ENCODE results near the gene HSPA4L.

The HSPA4L gene

GRCh38 chr4:127791391-127791790 is 9.3 kb downstream of the HSPA4L start:
- H3K4me1 ChIP-seq (ENCODE audit: control insufficient read depth, insufficient read depth, low read length): no peaks in the 10 kb centered on the region
- no peaks in the 10 kb centered on the region for H3K9me3 ChIP-seq (ENCODE audit: control insufficient read depth, insufficient read depth, low read length)
- no peaks in the 10 kb centered on the region for H3K36me3 ChIP-seq (ENCODE audit: control insufficient read depth, insufficient read depth, low read length)
- H3K9ac ChIP-seq (ENCODE audit: low read depth, low read length): no peak overlapping the region
- H3K27me3 ChIP-seq (ENCODE audit: control insufficient read depth, insufficient read depth, low read length): no peaks in the 10 kb centered on the region
- H3K4me3 ChIP-seq (ENCODE audit: low read depth, low read length): no peak overlapping the region

DNA sequence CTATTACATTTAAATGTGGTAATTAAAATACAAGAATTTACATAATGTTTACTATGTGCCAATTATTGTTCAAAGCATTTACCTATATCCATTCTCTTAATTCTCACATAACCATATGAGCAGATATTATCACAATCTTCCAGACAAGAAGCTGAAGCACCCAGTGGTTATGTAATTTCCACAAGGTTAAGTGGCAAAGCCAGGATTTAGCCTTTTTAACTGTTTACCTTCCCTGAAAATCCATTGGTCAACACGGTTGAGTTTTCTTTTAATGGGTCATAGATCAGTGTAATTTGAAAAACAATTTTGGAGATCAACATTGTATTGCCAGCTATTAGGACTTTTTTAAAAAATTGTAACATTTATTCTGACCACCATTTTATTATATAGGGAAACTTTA is 11.4 kb downstream of the HSPA4L start:
- Histone ChIP-seq H3K36me3 (ENCODE audit: control insufficient read depth, insufficient read depth, low read length) (no peaks in the 10 kb centered on the region), H3K4me3 (ENCODE audit: low read depth, low read length) (no peak overlapping the region), H3K27me3 (ENCODE audit: control insufficient read depth, insufficient read depth, low read length) (no peaks in the 10 kb centered on the region), H3K4me1 (ENCODE audit: control insufficient read depth, insufficient read depth, low read length) (no peaks in the 10 kb centered on the region), H3K9me3 (ENCODE audit: control insufficient read depth, insufficient read depth, low read length) (no peaks in the 10 kb centered on the region), H3K9ac (ENCODE audit: low read depth, low read length) (no peak overlapping the region)

DNA sequence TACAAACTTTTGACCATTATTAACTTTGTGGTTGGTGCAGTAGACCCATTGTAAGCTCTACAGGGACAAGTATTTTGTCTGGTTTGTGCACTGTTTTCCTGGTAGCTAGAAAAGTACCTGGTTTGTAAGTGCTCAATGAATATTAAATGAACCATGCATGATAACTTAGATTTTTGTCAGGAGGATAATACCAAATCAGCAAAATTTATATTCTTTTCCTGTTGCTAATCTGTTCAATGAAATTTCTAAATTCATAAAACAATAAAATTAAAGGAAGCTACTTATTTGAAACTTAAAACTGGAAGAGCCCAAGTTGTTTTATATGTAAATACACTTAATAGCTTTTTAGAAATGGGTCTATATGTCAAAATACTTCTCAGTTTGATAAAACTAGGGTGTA is 17.6 kb downstream of the HSPA4L start:
- Histone ChIP-seq H3K4me1 (ENCODE audit: control insufficient read depth, insufficient read depth, low read length) (no peaks in the 10 kb centered on the region), H3K9ac (ENCODE audit: low read depth, low read length) (no peak overlapping the region), H3K27me3 (ENCODE audit: control insufficient read depth, insufficient read depth, low read length) (no peaks in the 10 kb centered on the region), H3K36me3 (ENCODE audit: control insufficient read depth, insufficient read depth, low read length) (no peaks in the 10 kb centered on the region), H3K4me3 (ENCODE audit: low read depth, low read length) (no peak overlapping the region), H3K9me3 (ENCODE audit: control insufficient read depth, insufficient read depth, low read length) (no peaks in the 10 kb centered on the region)

GRCh38 chr4:127809173-127809800 is 27.2 kb downstream of the HSPA4L start:
- H3K36me3 ChIP-seq (ENCODE audit: control insufficient read depth, insufficient read depth, low read length): no peaks in the 10 kb centered on the region
- no peak overlapping the region for H3K9ac ChIP-seq (ENCODE audit: low read depth, low read length)
- no peaks in the 10 kb centered on the region for H3K27me3 ChIP-seq (ENCODE audit: control insufficient read depth, insufficient read depth, low read length)
- H3K4me1 ChIP-seq (ENCODE audit: control insufficient read depth, insufficient read depth, low read length): no peaks in the 10 kb centered on the region
- H3K9me3 ChIP-seq (ENCODE audit: control insufficient read depth, insufficient read depth, low read length): no peaks in the 10 kb centered on the region
- H3K4me3 ChIP-seq (ENCODE audit: low read depth, low read length): no peak overlapping the region

DNA sequence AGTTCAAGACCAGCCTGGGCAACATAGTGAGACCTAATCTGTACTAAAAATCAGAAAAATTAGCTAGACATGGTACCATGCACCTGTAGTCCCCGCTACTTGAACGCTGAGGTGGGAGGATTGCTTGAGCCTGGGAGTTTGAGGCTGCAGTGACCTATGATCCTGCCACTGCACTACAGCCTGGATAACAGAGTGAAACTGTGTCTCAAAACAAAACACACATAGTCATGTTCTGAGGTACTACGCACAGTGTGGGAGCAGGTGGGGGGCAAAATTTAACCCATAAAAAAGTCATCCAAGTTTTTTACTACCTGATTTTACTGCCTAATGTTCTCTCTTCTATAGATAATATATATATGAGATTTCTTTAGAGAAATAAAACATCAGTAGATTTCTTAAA is 28.4 kb downstream of the HSPA4L start:
- Histone ChIP-seq H3K36me3 (ENCODE audit: control insufficient read depth, insufficient read depth, low read length) (no peaks in the 10 kb centered on the region), H3K4me3 (ENCODE audit: low read depth, low read length) (no peak overlapping the region), H3K9me3 (ENCODE audit: control insufficient read depth, insufficient read depth, low read length) (no peaks in the 10 kb centered on the region), H3K9ac (ENCODE audit: low read depth, low read length) (no peak overlapping the region), H3K27me3 (ENCODE audit: control insufficient read depth, insufficient read depth, low read length) (no peaks in the 10 kb centered on the region), H3K4me1 (ENCODE audit: control insufficient read depth, insufficient read depth, low read length) (no peaks in the 10 kb centered on the region)

- Histone ChIP-seq H3K36me3 (ENCODE audit: control insufficient read depth, insufficient read depth, low read length) (no peaks in the 10 kb centered on the region), H3K9me3 (ENCODE audit: control insufficient read depth, insufficient read depth, low read length) (no peaks in the 10 kb centered on the region), H3K9ac (ENCODE audit: low read depth, low read length) (no peak overlapping the region), H3K4me3 (ENCODE audit: low read depth, low read length) (no peak overlapping the region), H3K4me1 (ENCODE audit: control insufficient read depth, insufficient read depth, low read length) (no peaks in the 10 kb centered on the region), H3K27me3 (ENCODE audit: control insufficient read depth, insufficient read depth, low read length) (no peaks in the 10 kb centered on the region)
Observed at GRCh38 chr4:127822430-127822829, 40.3 kb downstream of the HSPA4L start.

GRCh38 chr4:127828121-127828520 is 46.0 kb downstream of the HSPA4L start:
- no peak overlapping the region for H3K4me3 ChIP-seq (ENCODE audit: low read depth, low read length)

GRCh38 chr4:127829014-127829413 is 46.9 kb downstream of the HSPA4L start:
- Histone ChIP-seq H3K9ac (ENCODE audit: low read depth, low read length) (no peak overlapping the region), H3K4me1 (ENCODE audit: control insufficient read depth, insufficient read depth, low read length) (no peaks in the 10 kb centered on the region), H3K4me3 (ENCODE audit: low read depth, low read length) (no peak overlapping the region), H3K9me3 (ENCODE audit: control insufficient read depth, insufficient read depth, low read length) (no peaks in the 10 kb centered on the region), H3K27me3 (ENCODE audit: control insufficient read depth, insufficient read depth, low read length) (no peaks in the 10 kb centered on the region), H3K36me3 (ENCODE audit: control insufficient read depth, insufficient read depth, low read length) (no peaks in the 10 kb centered on the region)

More at GRCh38 chr4:127828121-127828520, 46.0 kb downstream of the HSPA4L start:
- H3K27me3 ChIP-seq (ENCODE audit: control insufficient read depth, insufficient read depth, low read length): no peaks in the 10 kb centered on the region
- H3K36me3 ChIP-seq (ENCODE audit: control insufficient read depth, insufficient read depth, low read length): no peaks in the 10 kb centered on the region
- H3K4me1 ChIP-seq (ENCODE audit: control insufficient read depth, insufficient read depth, low read length): no peaks in the 10 kb centered on the region
- no peak overlapping the region for H3K9ac ChIP-seq (ENCODE audit: low read depth, low read length)
- H3K9me3 ChIP-seq (ENCODE audit: control insufficient read depth, insufficient read depth, low read length): no peaks in the 10 kb centered on the region

DNA sequence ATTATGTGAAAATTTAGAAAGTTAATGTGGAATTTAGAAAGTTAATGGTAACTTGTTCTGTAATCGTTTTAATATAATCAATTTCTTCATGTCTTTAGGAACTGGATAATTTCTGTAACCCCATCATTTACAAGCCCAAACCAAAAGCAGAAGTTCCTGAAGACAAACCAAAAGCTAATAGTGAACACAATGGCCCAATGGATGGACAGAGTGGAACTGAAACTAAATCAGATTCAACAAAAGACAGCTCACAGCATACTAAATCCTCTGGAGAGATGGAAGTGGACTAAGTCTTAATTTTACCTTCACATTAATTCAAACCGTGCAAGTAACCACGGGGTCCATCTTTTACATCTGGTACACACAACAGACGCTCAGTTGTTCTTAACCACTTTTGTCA is 50.5 kb downstream of the HSPA4L start:
- Histone ChIP-seq H3K4me3 (ENCODE audit: low read depth, low read length) (no peak overlapping the region), H3K4me1 (ENCODE audit: control insufficient read depth, insufficient read depth, low read length) (no peaks in the 10 kb centered on the region), H3K36me3 (ENCODE audit: control insufficient read depth, insufficient read depth, low read length) (no peaks in the 10 kb centered on the region), H3K9me3 (ENCODE audit: control insufficient read depth, insufficient read depth, low read length) (no peaks in the 10 kb centered on the region), H3K9ac (ENCODE audit: low read depth, low read length) (no peak overlapping the region), H3K27me3 (ENCODE audit: control insufficient read depth, insufficient read depth, low read length) (no peaks in the 10 kb centered on the region)

DNA sequence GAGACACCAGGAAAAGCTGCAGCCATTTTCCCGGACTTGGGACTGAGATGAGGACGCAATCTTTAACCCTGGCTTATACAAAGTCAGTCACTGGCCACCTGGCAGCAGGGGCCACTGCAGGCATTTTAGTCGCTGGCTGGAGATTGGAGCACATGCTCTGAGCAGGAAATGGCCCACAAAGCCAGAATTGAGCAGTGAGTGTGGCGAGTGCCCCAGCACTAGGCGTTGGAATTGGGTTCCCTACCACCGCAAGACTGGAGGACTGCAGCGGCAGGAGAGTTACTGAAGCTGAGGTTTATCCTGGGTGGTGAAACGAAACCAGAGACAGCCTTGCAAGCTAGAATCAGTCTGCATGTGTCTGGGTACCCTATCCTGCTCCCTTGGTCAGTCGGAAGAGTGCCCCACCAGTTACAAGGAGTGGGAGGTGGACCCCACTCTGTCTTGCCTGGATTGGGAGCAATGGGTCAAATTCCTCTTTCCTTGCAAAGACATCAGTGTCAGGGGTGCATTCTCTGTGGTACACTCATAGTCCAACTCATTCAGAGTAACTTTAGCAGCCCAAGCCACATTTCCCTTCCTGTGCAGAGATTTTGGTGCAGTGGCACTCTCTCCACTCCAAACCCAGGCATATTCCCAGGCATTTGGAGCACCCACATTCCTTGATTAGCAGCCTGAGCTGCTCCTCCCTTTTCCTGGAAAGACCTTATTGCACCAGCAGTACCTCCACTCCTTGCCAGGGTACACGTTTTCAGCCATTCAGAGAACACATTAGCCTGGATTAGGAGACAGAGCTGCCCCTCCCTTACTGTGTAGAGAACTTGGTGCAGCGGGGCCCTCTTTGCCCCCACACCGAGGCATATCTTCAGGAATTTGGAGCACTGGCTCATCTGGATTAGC is 61.8 kb downstream of the HSPA4L start:
- H3K9me3 ChIP-seq (ENCODE audit: control insufficient read depth, insufficient read depth, low read length): no peaks in the 10 kb centered on the region
- peaks cover 11% of the 10 kb centered on the region for H3K4me1 ChIP-seq (ENCODE audit: control insufficient read depth, insufficient read depth, low read length)
- no peaks in the 10 kb centered on the region for H3K36me3 ChIP-seq (ENCODE audit: control insufficient read depth, insufficient read depth, low read length)
- H3K9ac ChIP-seq (ENCODE audit: low read depth, low read length): no peak overlapping the region
- H3K4me3 ChIP-seq (ENCODE audit: low read depth, low read length): no peak overlapping the region
- no peaks in the 10 kb centered on the region for H3K27me3 ChIP-seq (ENCODE audit: control insufficient read depth, insufficient read depth, low read length)

GRCh38 chr4:127844601-127845116 is 62.5 kb downstream of the HSPA4L start:
- Histone ChIP-seq H3K9me3 (ENCODE audit: control insufficient read depth, insufficient read depth, low read length) (no peaks in the 10 kb centered on the region), H3K4me3 (ENCODE audit: low read depth, low read length) (no peak overlapping the region), H3K9ac (ENCODE audit: low read depth, low read length) (no peak overlapping the region), H3K36me3 (ENCODE audit: control insufficient read depth, insufficient read depth, low read length) (no peaks in the 10 kb centered on the region), H3K27me3 (ENCODE audit: control insufficient read depth, insufficient read depth, low read length) (no peaks in the 10 kb centered on the region), H3K4me1 (ENCODE audit: control insufficient read depth, insufficient read depth, low read length) (peaks cover 11% of the 10 kb centered on the region)

DNA sequence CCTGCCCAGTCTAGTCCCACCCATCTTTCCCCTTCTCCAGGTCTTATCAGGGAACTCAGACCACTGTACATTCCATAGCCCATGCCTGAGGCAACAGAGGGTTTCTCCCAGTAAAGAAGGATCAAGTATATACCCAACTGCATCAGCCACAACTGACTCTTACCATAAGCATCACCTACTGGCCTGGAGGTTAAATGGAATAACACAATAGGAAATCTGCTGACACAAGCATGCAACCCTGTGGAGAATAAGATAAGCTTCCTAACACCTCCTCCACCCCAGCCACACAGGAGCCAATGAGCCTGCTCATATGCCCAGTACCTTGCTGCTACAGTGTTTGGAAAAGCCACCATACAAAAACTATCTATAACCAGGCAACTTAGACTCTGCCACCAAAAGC is 63.9 kb downstream of the HSPA4L start:
- H3K9me3 ChIP-seq (ENCODE audit: control insufficient read depth, insufficient read depth, low read length): no peaks in the 10 kb centered on the region
- H3K27me3 ChIP-seq (ENCODE audit: control insufficient read depth, insufficient read depth, low read length): no peaks in the 10 kb centered on the region
- H3K36me3 ChIP-seq (ENCODE audit: control insufficient read depth, insufficient read depth, low read length): no peaks in the 10 kb centered on the region

More for the DNA sequence above, 63.9 kb downstream of the HSPA4L start:
- Histone ChIP-seq H3K4me3 (ENCODE audit: low read depth, low read length) (no peak overlapping the region), H3K4me1 (ENCODE audit: control insufficient read depth, insufficient read depth, low read length) (peaks cover 11% of the 10 kb centered on the region), H3K9ac (ENCODE audit: low read depth, low read length) (no peak overlapping the region)
